A204.1 (cell line): ENCODE data around the gene TBC1D22B.
A peak's percentile ranks its signal among the peaks of the same experiment; 100 is the strongest.

Experiments used
- FAIRE-seq: peaks from 2 replicates; lab custom pipeline; 2012; peaks lifted over from hg19 to GRCh38; lab: Jason Lieb, UNC

The TBC1D22B gene

DNA sequence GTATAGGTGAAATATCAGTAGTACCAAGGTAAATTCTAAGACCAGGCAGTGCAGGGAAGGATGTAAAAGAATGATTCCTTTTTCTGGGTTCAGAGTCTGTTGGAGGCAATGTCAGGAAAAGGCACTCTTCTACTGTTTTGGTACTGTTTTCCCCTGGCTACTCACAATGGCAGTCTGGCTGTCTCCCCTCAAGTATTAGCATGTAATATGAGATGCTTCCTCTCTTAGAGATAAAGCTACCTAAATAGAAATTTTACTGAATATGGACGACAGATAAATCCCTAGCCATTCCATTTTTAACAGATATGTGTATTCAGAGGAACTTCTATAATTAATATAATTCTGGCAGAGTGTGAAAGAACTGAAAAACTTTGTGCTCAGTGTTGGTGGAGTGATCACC, 99.7 kb downstream of the TBC1D22B start:
- FAIRE-seq: no peak

- FAIRE-seq: no peak
Measured at GRCh38 chr6:37357860-37358259, 100.3 kb downstream of the TBC1D22B start.

DNA sequence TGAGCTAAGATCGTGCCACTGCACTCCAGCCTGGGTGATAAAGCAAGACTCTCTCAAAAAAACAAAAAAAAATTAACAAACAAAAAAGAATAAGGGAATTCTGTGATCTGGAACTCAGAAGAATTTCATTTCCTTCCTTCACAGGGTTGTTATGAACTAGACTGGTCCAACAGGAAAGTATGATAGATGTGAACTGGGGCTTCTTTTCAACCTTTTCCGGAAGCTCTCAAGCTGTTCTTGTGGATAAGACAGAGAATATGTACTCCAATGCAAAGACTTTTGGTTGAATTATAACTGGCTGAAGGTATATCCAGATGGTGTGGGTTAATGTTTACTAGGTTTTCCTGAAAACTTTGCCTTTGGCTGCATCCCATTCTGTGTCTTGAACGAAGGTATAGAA, 101.5 kb downstream of the TBC1D22B start:
- FAIRE-seq: no peak

- FAIRE-seq: no peak
Measured at GRCh38 chr6:37362101-37362828, 104.7 kb downstream of the TBC1D22B start.

- peak; percentile 74 for FAIRE-seq
Measured at GRCh38 chr6:37365791-37366190, 108.2 kb downstream of the TBC1D22B start.

- no peak for FAIRE-seq
Measured at GRCh38 chr6:37366910-37367309, 109.3 kb downstream of the TBC1D22B start.

DNA sequence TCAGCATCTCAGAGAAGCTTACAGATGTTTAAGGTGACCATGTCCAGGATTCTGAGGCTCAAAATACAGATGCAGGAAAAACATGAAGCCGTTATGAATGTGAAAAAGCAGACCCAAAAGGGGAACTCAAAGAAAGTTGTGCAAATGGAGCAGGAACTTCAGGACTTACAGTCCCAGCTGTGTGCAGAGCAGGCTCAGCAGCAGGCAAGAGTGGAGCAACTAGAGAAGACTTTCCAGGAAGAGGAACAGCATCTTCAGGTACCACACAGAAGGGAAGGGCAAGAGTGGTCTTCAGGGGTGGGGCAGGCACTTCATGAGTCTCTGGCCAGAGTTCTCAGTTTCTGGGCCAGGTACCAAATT, 111.4 kb downstream of the TBC1D22B start:
- FAIRE-seq: no peak

DNA sequence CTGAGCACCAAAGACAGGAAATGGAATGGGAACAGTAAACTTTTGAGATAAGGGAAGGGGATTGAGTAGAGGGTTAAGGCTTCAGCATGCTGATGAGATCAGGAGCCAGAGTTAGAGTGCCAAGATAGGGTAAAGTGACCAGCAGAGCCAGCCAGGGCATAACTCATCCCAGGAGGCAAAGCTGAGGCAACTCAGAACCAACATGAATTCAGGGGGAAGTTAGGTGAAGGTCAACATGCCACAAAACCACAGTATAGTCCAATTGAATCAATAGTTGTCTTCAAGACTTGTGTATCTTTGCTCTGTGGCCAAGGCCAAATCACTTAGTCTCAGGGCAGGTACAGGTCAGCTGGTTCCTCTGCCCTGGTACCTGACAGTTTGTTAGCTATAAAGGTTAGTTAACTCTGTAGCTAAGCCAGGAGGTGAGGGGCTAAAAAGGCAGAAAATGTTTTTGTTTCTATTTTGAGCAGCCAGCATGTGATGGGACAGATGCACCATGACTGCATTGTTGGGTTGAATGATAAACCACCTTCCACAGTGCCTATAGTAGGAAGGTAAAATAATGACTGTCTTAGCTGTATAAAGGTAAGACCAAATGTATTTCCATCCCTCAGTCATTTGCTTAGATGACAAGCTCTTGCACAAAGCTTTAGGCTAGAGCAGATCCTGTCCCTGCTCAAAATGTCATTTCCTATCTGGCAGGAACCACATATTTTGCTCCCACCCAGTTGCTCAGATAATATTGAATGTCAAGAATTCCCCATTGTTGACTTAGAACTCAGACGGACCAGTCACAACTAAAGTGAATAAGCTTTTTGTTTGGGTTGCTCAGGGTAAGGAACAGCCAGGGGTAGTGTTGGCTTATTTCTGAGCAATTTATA, 112.0 kb downstream of the TBC1D22B start:
- FAIRE-seq: no peak

DNA sequence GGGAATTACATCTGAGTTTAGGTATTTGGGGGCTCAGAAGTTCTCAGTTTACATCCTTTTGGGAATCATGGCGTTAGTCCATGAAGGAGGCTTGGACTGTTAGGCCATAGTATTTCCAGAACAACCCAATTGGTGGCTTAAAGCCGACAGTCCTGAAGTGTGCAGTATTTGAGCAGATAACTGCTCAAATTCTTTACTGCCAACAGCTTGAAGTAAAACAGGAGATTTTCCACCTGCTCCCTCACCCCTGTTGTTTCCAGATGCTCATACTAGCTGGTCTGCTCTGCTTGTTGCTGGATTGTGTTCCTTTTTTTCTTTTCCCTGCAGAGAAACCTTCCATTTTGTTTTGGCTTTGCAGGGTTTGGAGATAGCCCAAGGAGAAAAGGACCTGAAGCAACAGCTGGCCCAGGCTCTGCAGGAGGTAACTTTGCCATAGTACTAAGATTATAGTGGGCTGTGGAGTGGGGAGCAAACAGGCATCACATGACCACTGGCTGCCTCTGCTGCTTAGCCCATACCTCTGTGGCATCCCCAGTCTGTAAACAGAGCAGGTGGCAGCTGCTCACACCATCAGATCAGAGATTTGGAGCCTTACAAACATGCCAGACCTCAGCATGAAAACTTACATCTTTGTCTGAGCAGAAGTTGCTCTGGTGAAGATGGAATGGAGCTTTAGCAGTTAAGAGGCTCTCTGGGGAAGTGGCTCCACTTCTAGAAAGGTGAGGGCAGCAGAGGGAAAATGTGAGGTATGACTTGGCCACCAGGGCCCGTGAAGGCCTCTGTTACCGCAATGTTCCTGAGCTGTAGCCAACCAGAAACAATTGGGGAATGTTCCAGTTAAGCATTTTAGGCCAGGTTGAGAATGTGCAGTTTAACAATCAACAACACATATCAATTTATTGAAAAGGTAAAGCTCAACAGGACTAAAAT, 113.8 kb downstream of the TBC1D22B start:
- no peak for FAIRE-seq

GRCh38 chr6:37372116-37372515, 114.5 kb downstream of the TBC1D22B start:
- no peak for FAIRE-seq

DNA sequence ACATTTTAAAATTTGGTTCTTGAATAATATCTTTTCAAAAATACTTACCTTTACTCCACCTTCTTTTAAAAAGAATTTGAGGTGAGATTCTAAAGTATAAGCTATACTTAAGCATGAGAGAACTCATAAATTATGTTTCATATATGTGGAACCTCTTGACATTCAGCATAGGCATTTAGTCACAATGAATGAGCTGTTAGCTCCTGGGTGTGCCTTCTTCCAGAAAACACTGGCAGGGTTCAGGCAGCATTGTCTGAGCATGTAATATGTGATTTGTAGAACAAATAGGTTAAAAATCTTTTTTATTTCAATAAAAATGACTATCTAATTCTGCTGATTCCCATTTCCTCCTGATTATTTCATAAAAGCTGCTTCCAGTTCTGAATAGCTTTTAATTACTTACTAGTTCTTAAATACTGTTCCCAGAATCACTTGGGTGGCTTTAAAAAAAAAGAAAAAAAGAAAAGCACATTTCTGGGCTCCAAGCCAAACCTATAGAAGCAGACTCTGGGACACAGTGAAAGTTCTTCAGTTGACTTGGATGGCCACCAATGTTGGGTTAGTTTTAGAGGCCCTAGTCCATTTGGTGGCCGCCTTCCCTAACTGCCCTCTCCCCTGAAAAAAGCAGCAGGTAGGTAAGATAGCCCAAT, 116.4 kb downstream of the TBC1D22B start:
- FAIRE-seq: no peak

GRCh38 chr6:37375376-37375775, 117.8 kb downstream of the TBC1D22B start:
- no peak for FAIRE-seq

GRCh38 chr6:37376078-37376743, 118.6 kb downstream of the TBC1D22B start:
- FAIRE-seq: no peak

- FAIRE-seq: no peak
Measured at GRCh38 chr6:37381579-37381978, 124.0 kb downstream of the TBC1D22B start.
